GM19193 (cell line): ENCODE measurements around the gene HELZ.

Source experiments
- POLR2A ChIP-seq: IDR thresholded peaks from 4 replicates; pipeline ENCODE4 v1.6.1; 2011; ENCODE audit not compliant: insufficient read depth, insufficient read length; ENCODE audit errors: extremely low read depth

HELZ gene

GRCh38 chr17:67178555-67178954, 66.4 kb downstream of the HELZ start:
- TF ChIP-seq POLR2A, result no peak

- TF ChIP-seq POLR2A, result no peak
Observed at GRCh38 chr17:67177732-67178131, 67.3 kb downstream of the HELZ start.

GRCh38 chr17:67174190-67174589, 70.8 kb downstream of the HELZ start:
- no peak for TF ChIP-seq POLR2A

- TF ChIP-seq POLR2A, result no peak
Observed at GRCh38 chr17:67171560-67171959, 73.4 kb downstream of the HELZ start.

GRCh38 chr17:67168496-67168895, 76.5 kb downstream of the HELZ start:
- no peak for TF ChIP-seq POLR2A

- no peak for TF ChIP-seq POLR2A
Observed at GRCh38 chr17:67165201-67165600, 79.8 kb downstream of the HELZ start.

GRCh38 chr17:67164302-67164701, 80.7 kb downstream of the HELZ start:
- TF ChIP-seq POLR2A, result no peak

GRCh38 chr17:67162771-67163170, 82.2 kb downstream of the HELZ start:
- no peak for TF ChIP-seq POLR2A

- TF ChIP-seq POLR2A, result no peak
Observed at GRCh38 chr17:67161573-67161972, 83.4 kb downstream of the HELZ start.

GRCh38 chr17:67160791-67161190, 84.2 kb downstream of the HELZ start:
- TF ChIP-seq POLR2A, result no peak

GRCh38 chr17:67157732-67158639, 87.0 kb downstream of the HELZ start:
- no peak for TF ChIP-seq POLR2A

- no peak for TF ChIP-seq POLR2A
Observed at GRCh38 chr17:67156269-67157199, 88.5 kb downstream of the HELZ start.

GRCh38 chr17:67152824-67153223, 92.2 kb downstream of the HELZ start:
- no peak for TF ChIP-seq POLR2A

- no peak for TF ChIP-seq POLR2A
Observed at GRCh38 chr17:67151717-67152116, 93.3 kb downstream of the HELZ start.

GRCh38 chr17:67150826-67151225, 94.2 kb downstream of the HELZ start:
- TF ChIP-seq POLR2A, result no peak

GRCh38 chr17:67148352-67148751, 96.6 kb downstream of the HELZ start:
- TF ChIP-seq POLR2A, result no peak

GRCh38 chr17:67145183-67145805, 99.7 kb downstream of the HELZ start:
- TF ChIP-seq POLR2A, result no peak
